ENCODE measurements around the gene RPL14.

DNA sequence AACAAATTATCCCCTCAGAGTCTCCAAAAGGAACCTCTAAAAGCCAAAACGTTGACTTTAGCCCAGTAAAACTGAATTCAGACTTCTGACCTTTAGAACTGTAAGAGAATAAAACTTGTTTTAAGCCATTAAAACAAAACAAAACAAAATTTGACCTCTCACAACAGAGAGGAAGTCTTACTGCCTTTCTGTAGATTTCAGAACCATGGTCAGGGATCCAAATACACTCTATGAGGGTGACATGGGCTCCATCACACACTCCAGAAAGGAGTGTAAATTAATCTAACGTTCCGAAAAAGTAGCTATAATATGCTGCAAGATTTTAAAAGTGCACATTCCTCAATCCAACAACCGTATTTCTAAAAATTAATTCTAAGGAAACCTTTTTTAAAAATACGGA is 19.2 kb upstream of the RPL14 start:
- TF ChIP-seq, protein P1, sequence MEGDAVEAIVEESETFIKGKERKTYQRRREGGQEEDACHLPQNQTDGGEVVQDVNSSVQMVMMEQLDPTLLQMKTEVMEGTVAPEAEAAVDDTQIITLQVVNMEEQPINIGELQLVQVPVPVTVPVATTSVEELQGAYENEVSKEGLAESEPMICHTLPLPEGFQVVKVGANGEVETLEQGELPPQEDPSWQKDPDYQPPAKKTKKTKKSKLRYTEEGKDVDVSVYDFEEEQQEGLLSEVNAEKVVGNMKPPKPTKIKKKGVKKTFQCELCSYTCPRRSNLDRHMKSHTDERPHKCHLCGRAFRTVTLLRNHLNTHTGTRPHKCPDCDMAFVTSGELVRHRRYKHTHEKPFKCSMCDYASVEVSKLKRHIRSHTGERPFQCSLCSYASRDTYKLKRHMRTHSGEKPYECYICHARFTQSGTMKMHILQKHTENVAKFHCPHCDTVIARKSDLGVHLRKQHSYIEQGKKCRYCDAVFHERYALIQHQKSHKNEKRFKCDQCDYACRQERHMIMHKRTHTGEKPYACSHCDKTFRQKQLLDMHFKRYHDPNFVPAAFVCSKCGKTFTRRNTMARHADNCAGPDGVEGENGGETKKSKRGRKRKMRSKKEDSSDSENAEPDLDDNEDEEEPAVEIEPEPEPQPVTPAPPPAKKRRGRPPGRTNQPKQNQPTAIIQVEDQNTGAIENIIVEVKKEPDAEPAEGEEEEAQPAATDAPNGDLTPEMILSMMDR (IDR thresholded peaks at IDR 0.05), result no peak
- no peak for TF ChIP-seq POLR2A (IDR thresholded peaks at IDR 0.05)

All from heart left ventricle (tissue), 13 donors.